NCI-H524 treated with DMSO at 0.1 percent for 48 hours (cell line): Measurements from ENCODE around the gene RNF144A.

ENCODE experiments used
- DNase-seq: peaks from one replicate; lab custom pipeline; 2025; lab: John Stamatoyannopoulos, UW

The RNF144A gene

GRCh38 chr2:6908291-6908690, 8.9 kb upstream of the RNF144A start:
- no peak for DNase-seq

GRCh38 chr2:6909431-6910385, 7.5 kb upstream of the RNF144A start:
- DNase-seq: no peak

GRCh38 chr2:6911721-6912120, 5.5 kb upstream of the RNF144A start:
- no peak for DNase-seq

- no peak for DNase-seq
These were observed 3.6 kb upstream of the RNF144A start for GRCh38 chr2:6913415-6914157.

GRCh38 chr2:6914828-6915227, 2.4 kb upstream of the RNF144A start:
- no peak for DNase-seq

- no peak for DNase-seq
These were observed 1.8 kb upstream of the RNF144A start for GRCh38 chr2:6915399-6915798.

- no peak for DNase-seq
These were observed 988 bp upstream of the RNF144A start for GRCh38 chr2:6916224-6916623.

- no peak for DNase-seq
These were observed 509 bp upstream of the RNF144A start for GRCh38 chr2:6916736-6917070.

- DNase-seq: no peak
These were observed 679 bp downstream of the RNF144A start for GRCh38 chr2:6917761-6918421.

GRCh38 chr2:6919901-6920742, 2.9 kb downstream of the RNF144A start:
- no peak for DNase-seq

- DNase-seq: no peak
These were observed 3.5 kb downstream of the RNF144A start for GRCh38 chr2:6920743-6921064.

GRCh38 chr2:6921321-6921922, 4.2 kb downstream of the RNF144A start:
- no peak for DNase-seq

- no peak for DNase-seq
These were observed 5.0 kb downstream of the RNF144A start for GRCh38 chr2:6922201-6922656.

GRCh38 chr2:6923319-6923718, 6.1 kb downstream of the RNF144A start:
- no peak for DNase-seq

- DNase-seq: no peak
These were observed 7.1 kb downstream of the RNF144A start for GRCh38 chr2:6924101-6924923.

GRCh38 chr2:6924924-6925409, 7.8 kb downstream of the RNF144A start:
- no peak for DNase-seq

- DNase-seq: no peak
These were observed 9.0 kb downstream of the RNF144A start for GRCh38 chr2:6926071-6926732.

GRCh38 chr2:6927186-6927585, 10.0 kb downstream of the RNF144A start:
- no peak for DNase-seq

- no peak for DNase-seq
These were observed 10.5 kb downstream of the RNF144A start for GRCh38 chr2:6927753-6928152.

GRCh38 chr2:6928452-6928851, 11.2 kb downstream of the RNF144A start:
- DNase-seq: no peak
